GM18511 (cell line): ENCODE measurements around the gene LPCAT1.
"Not testable (repeated sequence)": the region's sequence is repeated elsewhere in the genome, so short reads cannot be mapped to it uniquely, and the experiment has no call there.

ENCODE experiments used
- ATAC-seq: cut with Tn5 transposase; IDR thresholded peaks from one replicate; pipeline ENCODE4 v1.9.1; 2021; ENCODE audit warnings: mild to moderate bottlenecking, moderate library complexity; ENCODE audit not compliant: unreplicated experiment

LPCAT1 gene

GRCh38 chr5:1510151-1510561 lies 13.6 kb downstream of the LPCAT1 start:
- no peak for ATAC-seq

- no peak for ATAC-seq
These were observed 14.2 kb downstream of the LPCAT1 start for GRCh38 chr5:1509346-1510085.

DNA sequence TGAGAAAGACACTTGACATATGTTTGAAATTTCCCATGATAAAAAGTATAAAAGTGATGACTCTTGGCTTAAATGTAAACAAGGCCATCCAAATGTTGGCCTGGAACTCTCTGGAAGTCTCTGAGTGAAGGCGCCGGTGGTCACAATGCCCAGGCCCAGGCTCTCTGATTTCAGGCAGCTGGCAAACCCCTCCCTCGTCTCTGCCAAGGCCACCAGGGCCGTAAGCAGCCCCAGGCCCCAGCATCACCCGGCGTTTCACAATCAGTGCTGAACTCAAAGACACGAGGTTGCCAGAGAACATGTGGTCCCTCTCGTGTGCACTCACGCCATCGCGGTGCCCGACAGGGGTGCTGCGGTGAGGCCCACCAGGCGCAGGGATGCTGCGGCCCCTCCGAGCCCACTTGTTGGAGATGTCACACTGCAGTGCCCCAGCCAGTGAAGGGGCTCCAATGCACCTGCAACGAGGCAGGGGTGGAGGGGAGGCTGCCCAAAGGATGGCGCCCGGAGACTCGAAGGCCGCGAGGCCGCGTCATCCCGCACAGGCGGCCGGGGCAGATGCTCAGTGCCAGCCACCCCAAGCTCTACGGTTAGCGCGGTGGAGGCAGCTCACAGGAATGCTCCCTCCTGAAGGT lies 15.0 kb downstream of the LPCAT1 start:
- ATAC-seq, result no peak

DNA sequence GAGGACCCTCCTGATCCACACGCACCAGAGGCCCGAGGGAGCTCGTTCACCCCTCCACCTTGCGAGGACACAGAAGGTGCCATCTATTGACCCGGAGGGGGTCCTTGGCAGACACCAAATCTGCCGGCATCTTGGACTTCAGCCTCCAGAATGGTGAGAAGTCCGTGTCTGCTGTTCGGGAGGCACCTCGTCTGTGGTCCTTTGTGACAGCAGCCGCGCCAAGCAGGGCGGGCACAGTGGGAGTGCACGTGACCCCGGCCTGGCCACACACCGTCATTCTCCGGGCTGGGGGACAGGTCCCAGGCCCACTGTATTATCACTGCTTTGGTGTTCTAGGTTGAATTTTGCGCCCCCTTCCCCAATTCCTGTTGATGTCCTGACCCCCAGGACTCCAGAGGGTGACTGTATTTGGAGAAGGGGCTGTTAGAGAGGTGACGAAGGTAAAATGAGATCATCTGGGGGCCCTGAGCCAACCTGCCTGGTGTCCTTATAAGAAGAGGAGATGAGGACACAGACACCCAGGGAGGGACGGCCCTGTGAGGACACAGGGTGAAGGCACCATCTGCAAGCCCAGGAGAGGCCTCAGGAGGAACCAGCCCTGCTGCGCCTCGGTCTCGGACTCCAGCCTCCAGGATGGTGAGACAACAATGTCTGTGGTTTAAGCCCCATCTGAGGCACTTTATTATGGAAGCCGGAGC lies 15.7 kb downstream of the LPCAT1 start:
- no peak for ATAC-seq

- ATAC-seq, result no peak
These were observed 16.3 kb downstream of the LPCAT1 start for GRCh38 chr5:1507457-1507856.

GRCh38 chr5:1507014-1507375 lies 16.8 kb downstream of the LPCAT1 start:
- no peak for ATAC-seq

DNA sequence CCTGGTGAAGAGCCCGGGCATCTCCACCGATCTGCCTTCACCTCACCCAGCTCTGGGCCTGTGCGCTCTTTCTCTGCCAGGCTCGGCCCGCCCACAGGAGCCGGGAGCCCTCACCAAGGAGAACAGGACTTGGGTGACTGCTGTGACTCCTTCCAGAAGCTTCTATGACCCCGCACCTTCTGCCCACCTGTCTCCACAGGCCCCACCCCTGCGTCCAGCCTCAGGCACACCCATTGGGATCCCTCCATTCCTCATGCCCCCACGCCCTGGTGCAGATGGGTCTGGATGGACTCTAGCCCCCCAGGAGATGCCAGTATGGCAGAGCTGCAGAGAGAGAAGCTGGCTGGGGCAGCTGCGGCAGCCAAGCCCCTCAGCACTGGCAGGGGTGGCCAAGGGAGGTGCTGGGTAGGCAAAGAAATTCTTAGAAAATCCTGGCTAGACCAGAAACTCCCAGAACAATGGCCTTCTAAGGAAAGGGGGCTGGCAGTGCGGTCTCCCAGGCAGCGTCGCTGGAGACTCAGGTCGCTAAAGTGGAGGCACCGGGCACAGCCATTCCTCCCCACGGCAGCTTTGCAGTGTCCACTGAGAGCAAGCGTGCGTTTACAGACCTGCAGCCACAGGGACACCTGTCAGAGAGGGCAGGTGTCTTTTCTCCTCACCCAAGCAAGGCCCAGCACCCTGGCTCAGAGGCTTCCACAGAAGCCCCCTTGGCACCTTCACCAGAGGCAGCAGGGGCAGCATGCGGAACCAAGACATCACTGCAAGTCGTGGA lies 17.3 kb downstream of the LPCAT1 start:
- no peak for ATAC-seq

DNA sequence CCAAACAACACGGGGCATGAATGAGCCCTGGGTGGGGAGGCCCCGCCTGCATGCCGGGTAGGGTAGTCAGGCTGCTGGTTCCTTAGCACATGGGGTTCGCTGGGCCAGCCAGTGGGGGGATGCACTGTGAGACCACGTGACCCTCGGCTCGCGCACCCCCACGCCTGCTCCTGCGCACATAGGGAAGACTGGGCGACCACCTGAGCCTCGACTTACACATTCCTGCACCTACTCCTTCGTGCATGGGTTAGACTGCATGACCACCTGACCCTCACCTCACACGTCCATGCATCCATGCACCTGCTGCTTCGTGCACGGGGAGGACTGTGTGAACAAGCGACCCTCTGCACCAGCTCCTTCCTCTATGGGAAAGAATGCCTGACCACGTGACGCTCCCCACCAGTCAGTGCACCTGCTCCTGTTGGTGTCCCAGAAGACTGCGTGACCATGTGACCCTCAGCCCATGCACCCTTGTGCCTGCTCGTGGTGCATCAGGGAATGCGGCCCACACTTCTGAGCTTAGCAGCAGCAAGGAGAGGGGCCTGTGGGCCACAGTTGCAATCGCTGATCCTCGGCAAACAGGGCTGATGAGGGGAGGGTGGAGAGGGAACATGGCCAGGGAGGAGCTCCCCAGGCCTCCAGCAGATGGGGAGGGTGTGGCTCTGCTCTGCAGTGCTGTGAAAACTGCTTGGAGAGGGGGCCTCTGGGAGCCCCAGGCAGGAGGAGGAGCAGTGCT lies 18.1 kb downstream of the LPCAT1 start:
- no peak for ATAC-seq

- not testable (repeated sequence) for ATAC-seq
These were observed 18.7 kb downstream of the LPCAT1 start for GRCh38 chr5:1505089-1505488.

GRCh38 chr5:1504617-1505016 lies 19.1 kb downstream of the LPCAT1 start:
- ATAC-seq, result no peak

DNA sequence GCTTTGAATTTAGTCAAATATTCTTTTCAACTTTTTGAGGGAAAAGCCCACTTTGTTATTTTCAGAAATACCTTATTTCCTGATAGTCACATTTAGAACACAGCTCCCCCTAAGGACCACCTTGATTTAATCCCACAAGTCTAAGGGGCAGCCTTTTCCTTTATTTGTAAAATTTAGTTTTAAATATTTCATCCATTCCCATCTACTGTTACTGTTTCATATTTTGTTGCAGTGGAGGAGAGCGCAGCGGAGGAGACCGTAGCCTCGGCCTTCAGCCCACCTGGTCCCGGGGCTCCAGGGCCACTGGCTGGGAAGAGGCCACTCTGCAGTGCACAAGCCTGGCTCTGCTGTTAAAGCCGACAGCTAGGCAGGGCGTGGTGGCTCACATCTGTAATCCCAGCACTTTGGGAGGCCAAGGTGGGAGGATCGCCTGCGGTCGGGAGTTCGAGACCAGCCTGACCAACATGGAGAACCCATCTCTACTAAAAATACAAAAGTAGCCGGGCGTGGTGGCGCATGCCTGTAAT lies 19.6 kb downstream of the LPCAT1 start:
- ATAC-seq, result no peak

DNA sequence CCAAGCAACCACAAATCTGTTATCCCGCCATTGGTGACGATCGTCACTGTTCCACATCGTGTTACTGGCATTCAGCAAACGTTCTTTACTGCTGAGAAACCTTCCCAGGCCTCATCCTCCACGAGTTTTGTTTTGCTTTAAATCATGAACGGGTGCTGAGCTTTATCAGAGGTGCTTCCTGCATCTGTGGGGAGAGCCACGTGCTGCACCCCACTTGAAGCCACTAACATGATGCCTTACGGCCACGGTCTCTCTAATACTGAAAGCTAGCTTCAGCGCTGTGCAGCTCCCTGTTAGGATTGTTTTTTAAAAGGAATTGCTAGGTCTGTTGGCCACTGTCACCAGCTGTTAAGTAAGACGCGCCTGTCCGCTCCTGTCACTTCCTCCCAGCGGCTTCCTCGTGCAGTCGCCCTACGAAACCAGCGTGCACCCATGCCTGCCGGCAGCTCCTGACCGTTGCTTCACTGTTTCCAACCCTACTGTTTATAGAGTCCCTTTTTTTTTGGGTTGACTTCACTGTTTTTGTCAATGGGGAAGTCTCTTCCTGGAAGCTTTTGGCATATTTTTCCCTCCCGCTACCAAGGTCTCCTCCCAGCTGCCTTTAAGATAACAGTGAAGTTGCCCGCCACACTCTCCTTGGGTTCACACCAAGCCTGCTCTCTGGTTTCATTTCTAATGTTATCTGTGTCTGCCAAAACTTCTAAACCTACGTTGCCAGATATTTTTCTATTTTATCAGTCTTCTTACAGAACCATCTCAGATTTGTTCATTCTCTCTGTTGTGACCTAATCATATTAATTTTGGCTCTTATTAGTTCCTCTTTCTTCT lies 20.3 kb downstream of the LPCAT1 start:
- ATAC-seq, result peak; percentile 31

DNA sequence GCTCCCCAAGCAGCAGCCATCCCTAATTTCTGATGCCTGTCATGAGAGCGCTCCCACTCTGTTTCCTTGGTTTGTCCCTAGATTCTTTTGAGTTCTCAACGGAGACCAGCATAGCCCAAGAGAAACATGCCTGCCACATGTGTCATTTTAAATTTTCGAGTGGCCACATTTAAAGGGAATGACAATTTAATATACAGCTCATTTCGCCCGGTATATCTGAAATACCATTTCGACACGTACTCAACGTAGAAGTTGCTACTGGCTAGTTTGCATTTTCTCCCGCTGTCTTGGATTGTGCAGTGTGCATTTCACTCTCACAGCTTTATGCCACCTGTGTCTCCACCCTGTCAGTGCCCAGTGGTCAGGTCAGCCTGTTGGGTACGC lies 21.0 kb downstream of the LPCAT1 start:
- ATAC-seq, result no peak

GRCh38 chr5:1502046-1502736 lies 21.6 kb downstream of the LPCAT1 start:
- ATAC-seq, result no peak

GRCh38 chr5:1501372-1502045 lies 22.3 kb downstream of the LPCAT1 start:
- no peak for ATAC-seq

DNA sequence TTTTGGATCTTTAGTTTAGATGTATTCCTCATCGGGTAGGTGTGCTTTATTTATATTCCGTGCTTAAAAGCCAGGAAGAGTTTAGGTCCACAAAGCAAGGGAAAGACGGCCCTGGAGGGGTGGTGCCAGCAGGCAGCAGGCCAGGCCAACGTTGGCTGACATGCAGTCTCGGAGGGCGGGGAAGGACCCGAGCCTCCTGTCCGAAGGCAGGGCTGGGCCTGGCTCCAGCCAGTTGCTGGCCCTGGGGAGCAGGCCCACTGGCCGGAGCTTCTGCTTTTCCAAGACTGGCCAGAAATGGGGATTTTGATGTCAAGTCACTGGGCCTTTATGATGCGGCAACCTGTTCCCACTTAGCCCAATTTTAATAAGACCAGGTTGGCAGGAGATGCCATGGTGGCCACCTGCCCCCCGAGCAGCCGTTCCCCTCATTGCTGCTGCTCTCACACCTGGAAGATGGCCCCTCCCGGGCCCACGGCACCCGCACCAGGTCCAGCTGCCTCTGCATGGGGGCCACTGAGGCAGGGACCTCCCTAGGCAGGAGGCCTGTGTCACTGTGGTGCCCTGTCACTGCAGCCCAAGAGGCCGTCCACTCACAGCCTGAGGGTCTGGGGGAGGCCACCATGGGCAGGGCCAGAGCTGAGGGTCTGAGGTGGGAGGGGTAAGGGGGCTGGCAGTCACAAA lies 23.2 kb downstream of the LPCAT1 start:
- no peak for ATAC-seq

DNA sequence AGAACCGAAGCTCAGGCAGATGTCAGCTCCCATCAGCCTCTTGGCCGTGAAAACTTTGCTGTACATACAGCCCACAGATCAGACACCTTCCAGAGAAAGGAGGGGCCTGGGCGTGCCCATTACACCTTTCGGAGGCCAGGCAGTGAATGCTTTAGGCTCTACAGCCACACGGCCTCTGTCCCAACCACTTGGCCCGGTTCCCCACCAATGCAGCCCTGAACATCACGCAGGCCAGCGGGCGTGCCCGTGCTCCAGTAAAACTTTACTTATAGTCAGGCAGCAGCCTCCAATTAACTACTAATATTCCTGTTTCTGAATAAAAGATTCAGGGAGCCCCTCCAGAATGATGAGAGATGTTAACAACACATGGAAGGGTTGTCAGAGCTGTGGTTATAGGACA lies 23.9 kb downstream of the LPCAT1 start:
- ATAC-seq, result no peak
